CD14-positive monocyte (primary cell): ENCODE measurements around the gene HDAC4. TPM values are rescaled to one million over a fixed set of nuclear protein-coding genes. Genes with fewer than 3 reads are reported as not detected.

Source experiments
- DNase-seq, 3 donors: peaks; one replicate each; pipeline ENCODE4 v3.0.0-alpha.2; 2011 to 2022
- H2AFZ ChIP-seq: 2 replicates; pipeline ENCODE4 v1.6.0; 2012; ENCODE audit warnings: mild to moderate bottlenecking, low read depth, low read length, inconsistent platforms; ENCODE audit not compliant: insufficient read depth, poor library complexity, severe bottlenecking
- H3K27ac ChIP-seq, 2 donors: 1 replicate in 1 of 2; 2 replicates in 1 of 2; pipeline ENCODE4 v1.5.1; 2012 to 2013; ENCODE audit warnings: low read length in 2 of 2, control low read depth in 1 of 2, inconsistent platforms in 1 of 2, low read depth in 1 of 2, mild to moderate bottlenecking in 1 of 2
- H3K27me3 ChIP-seq, 2 donors: one replicate each; pipeline versions ENCODE4 v1.6.0 to v1.6.1; 2011 to 2013; ENCODE audit warnings: low read length in 2 of 2; ENCODE audit not compliant: control insufficient read depth in 2 of 2, insufficient read depth in 2 of 2
- H3K36me3 ChIP-seq, 2 donors: replicated peaks in 1 of 2; 1 replicate in 1 of 2; 2 replicates in 1 of 2; pipeline versions ENCODE4 v1.5.1 to v1.6.1; 2012 to 2013; ENCODE audit warnings: low read length in 2 of 2, control low read depth in 1 of 2, inconsistent platforms in 1 of 2, mild to moderate bottlenecking in 1 of 2; ENCODE audit not compliant: insufficient read depth in 2 of 2, control insufficient read depth in 1 of 2
- H3K4me1 ChIP-seq, 2 donors: 1 replicate in 1 of 2; 2 replicates in 1 of 2; pipeline versions ENCODE4 v1.5.1 to v1.6.1; 2012 to 2013; ENCODE audit warnings: low read length in 2 of 2, control low read depth in 1 of 2, inconsistent platforms in 1 of 2, mild to moderate bottlenecking in 1 of 2, moderate library complexity in 1 of 2; ENCODE audit not compliant: insufficient read depth in 2 of 2, control insufficient read depth in 1 of 2
- H3K4me2 ChIP-seq: replicated peaks from 2 replicates; pipeline ENCODE3; 2012; ENCODE audit warnings: low read length, moderate library complexity, mild to moderate bottlenecking; ENCODE audit not compliant: poor library complexity, severe bottlenecking; ENCODE audit errors: extremely low read depth
- H3K4me3 ChIP-seq, 3 experiments: fragments of 200-600 bp in 1 of 3; sonication (generic) in 1 of 3; replicated peaks in 1 of 3; 1 replicate in 2 of 3; 2 replicates in 1 of 3; pipeline ENCODE4 v1.5.1; 2011 to 2013; ENCODE audit warnings: low read length in 3 of 3, mild to moderate bottlenecking in 3 of 3, control low read depth in 2 of 3, low read depth in 2 of 3, inconsistent platforms in 1 of 3, moderate library complexity in 1 of 3
- H3K79me2 ChIP-seq: 2 replicates; pipeline ENCODE4 v1.6.0; 2012; ENCODE audit warnings: mild to moderate bottlenecking, control low read depth, inconsistent platforms, low read length, moderate library complexity; ENCODE audit not compliant: insufficient read depth
- H3K9ac ChIP-seq: 2 replicates; pipeline ENCODE4 v1.6.0; 2017; ENCODE audit warnings: low read length, mild to moderate bottlenecking; ENCODE audit not compliant: insufficient read depth, poor library complexity, severe bottlenecking
- H3K9me3 ChIP-seq, 2 donors: replicated peaks in 1 of 2; 1 replicate in 1 of 2; 2 replicates in 1 of 2; pipeline versions ENCODE4 v1.5.1 to v1.6.1; 2012 to 2013; ENCODE audit warnings: low read length in 2 of 2, control low read depth in 1 of 2; ENCODE audit not compliant: control insufficient read depth in 1 of 2, insufficient read depth in 1 of 2
- H4K20me1 ChIP-seq: 2 replicates; pipeline ENCODE4 v1.6.0; 2012; ENCODE audit warnings: mild to moderate bottlenecking, low read length, control low read depth, moderate library complexity; ENCODE audit not compliant: insufficient read depth
- H3K27ac Mint-ChIP-seq, 7 donors: one replicate each; pipeline ENCODE4 v1.8.0; 2020; ENCODE audit warnings: mild to moderate bottlenecking in 7 of 7, mixed read lengths in 7 of 7, moderate library complexity in 6 of 7, inconsistent platforms in 2 of 7
- H3K27me3 Mint-ChIP-seq, 3 donors: one replicate each; pipeline ENCODE4 v1.8.0; 2021 to 2022; ENCODE audit warnings: low read depth in 3 of 3, mild to moderate bottlenecking in 3 of 3, mixed read lengths in 3 of 3, moderate library complexity in 3 of 3, inconsistent platforms in 1 of 3
- H3K36me3 Mint-ChIP-seq, 2 donors: one replicate each; pipeline ENCODE4 v1.8.0; 2020; ENCODE audit warnings: mixed read lengths in 2 of 2, inconsistent platforms in 1 of 2, mild to moderate bottlenecking in 1 of 2
- H3K4me1 Mint-ChIP-seq: one replicate; pipeline ENCODE4 v1.8.0; 2020; ENCODE audit warnings: mild to moderate bottlenecking, mixed read lengths
- H3K4me3 Mint-ChIP-seq, 2 donors: one replicate each; pipeline ENCODE4 v1.8.0; 2020; ENCODE audit warnings: mild to moderate bottlenecking in 2 of 2, mixed read lengths in 2 of 2, moderate library complexity in 1 of 2
- H3K9me3 Mint-ChIP-seq, 7 donors: one replicate each; pipeline ENCODE4 v1.8.0; 2020 to 2022; ENCODE audit warnings: mixed read lengths in 7 of 7, mild to moderate bottlenecking in 6 of 7, moderate library complexity in 6 of 7, inconsistent platforms in 2 of 7
- CTCF ChIP-seq: fragments of 200-600 bp; IDR thresholded peaks from one replicate; pipeline ENCODE4 v1.8.0; 2022; ENCODE audit warnings: antibody characterized with exemption, mild to moderate bottlenecking
- WGBS: methylation state at CpG from one replicate; pipeline ENCODE4 v1.1.5; 2013; ENCODE audit warnings: missing lambda C conversion rate; ENCODE audit not compliant: insufficient coverage; 5-methylcytosine and 5-hydroxymethylcytosine counted together
- intact Hi-C, 2 donors: fragments of 100-400 bp; cut with micrococcal nuclease; formaldehyde crosslinking; loops; one replicate each; pipeline versions ENCODE4 v1.15.0 to v1.15.1; 2023
- polyA plus RNA-seq, 3 donors: library from polyadenylated mRNA; depleted of rRNA in 1 of 3; unstranded in 2 of 3; stranded (reverse) in 1 of 3; fragments of 300-500 nt in 2 of 3; fragments of >200 nt in 1 of 3; fragmentation: Illumina TruSeq in 2 of 3; gene quantifications; 1 replicate in 2 of 3; 2 replicates in 1 of 3; pipeline ENCODE4 v1.2.3, GENCODE V29; 2012 to 2021

The HDAC4 gene
- polyA plus RNA-seq, 3 donors = 3.3 to 23.0 (median 4.5) TPM

DNA sequence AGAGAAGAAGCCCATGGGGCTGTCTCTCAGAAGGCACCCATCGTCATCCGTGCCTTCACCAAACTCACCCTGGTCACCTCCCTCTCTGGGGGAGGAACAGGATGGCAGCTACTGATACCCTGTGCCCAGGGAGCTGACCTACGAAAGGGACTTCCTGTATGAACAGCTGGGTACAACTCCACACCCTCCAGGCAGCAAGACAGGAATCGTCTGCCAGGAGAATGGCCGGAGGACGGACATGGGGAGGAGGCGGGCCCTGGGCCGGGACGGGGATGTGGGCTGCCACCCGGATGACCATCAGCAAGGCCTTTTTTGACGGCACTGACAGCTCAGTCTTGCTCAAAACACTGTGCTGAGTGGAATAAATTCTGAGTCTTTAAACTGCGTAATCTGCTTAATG, 243.6 kb downstream of the HDAC4 start:
- Mint-ChIP-seq H3K27me3 (peaks cover 0 to under 1% (median 0%) of the 10 kb centered on the region in 3 donors), H3K4me3 (no peak overlapping the region), H3K4me1 (no peaks in the 10 kb centered on the region), H3K27ac (peak overlapping the region in 1 of 7 donors; percentile 69), H3K36me3 (peaks cover 86 to 94% of the 10 kb centered on the region in 2 donors), H3K9me3 (peaks cover 0 to 4% (median 2%) of the 10 kb centered on the region in 7 donors)
- no peak for TF ChIP-seq CTCF
- Histone ChIP-seq H3K27ac (peak overlapping the region in 1 of 2 donors; percentile 65), H4K20me1 (peaks cover 65% of the 10 kb centered on the region), H3K79me2 (peaks cover 31% of the 10 kb centered on the region), H3K36me3 (peaks cover 82 to 98% of the 10 kb centered on the region in 2 donors), H3K4me1 (no peaks in the 10 kb centered on the region), H3K4me2 (no peak overlapping the region), H3K4me3 (no peak overlapping the region), H3K27me3 (no peaks in the 10 kb centered on the region), H3K9ac (no peak overlapping the region), H3K9me3 (no peaks in the 10 kb centered on the region), H2AFZ (no peak overlapping the region)
- intact Hi-C loops = no loop called here
- 84% methylated on average over 5 of the region's 12 CpGs for WGBS
- no peak for DNase-seq

- no peak overlapping the region for H3K4me3 Mint-ChIP-seq
- 95% methylated on average over 20 of the region's 22 CpGs for WGBS
Measured at GRCh38 chr2:239156516-239157265, 244.1 kb downstream of the HDAC4 start.

More at GRCh38 chr2:239156516-239157265, 244.1 kb downstream of the HDAC4 start:
- intact Hi-C loops = no loop called here
- Mint-ChIP-seq H3K9me3 (peaks cover 0 to 4% (median 2%) of the 10 kb centered on the region in 7 donors), H3K36me3 (peaks cover 87 to 94% of the 10 kb centered on the region in 2 donors), H3K27ac (peak overlapping the region in 1 of 7 donors; percentile 69), H3K27me3 (no peaks in the 10 kb centered on the region), H3K4me1 (no peaks in the 10 kb centered on the region)
- Histone ChIP-seq H3K9ac (no peak overlapping the region), H2AFZ (no peak overlapping the region), H3K9me3 (no peaks in the 10 kb centered on the region), H3K36me3 (peaks cover 82 to 98% of the 10 kb centered on the region in 2 donors), H3K27ac (peak overlapping the region in 1 of 2 donors; percentile 65), H3K4me3 (no peak overlapping the region), H3K4me2 (no peak overlapping the region), H4K20me1 (peaks cover 67% of the 10 kb centered on the region), H3K79me2 (peaks cover 35% of the 10 kb centered on the region), H3K27me3 (no peaks in the 10 kb centered on the region), H3K4me1 (no peaks in the 10 kb centered on the region)
- DNase-seq = no peak
- no peak for TF ChIP-seq CTCF
